MCF 10A (cell line): ENCODE data around the gene CCDC85C. TPM values are rescaled to one million over a fixed set of nuclear protein-coding genes. Genes with fewer than 3 reads are reported as not detected.

Experiments used
- BruUV-seq: library from RNA; stranded (reverse); fragments of 400-500 nt; replicated peaks from 2 replicates; lab custom pipeline; 2021; lab: Mats Ljungman, UMichigan
- CTCF ChIA-PET: fragments of 300-600 bp; sonication (Branson Sonifier 250); formaldehyde crosslinking; extraction: SDS; loops from one replicate; lab custom pipeline; 2021; ENCODE audit warnings: antibody characterized with exemption, inconsistent platforms; lab: Yijun Ruan, JAX
- POLR2A ChIA-PET: fragments of 300-600, 350-650 bp; sonication (Branson Sonifier 250); formaldehyde crosslinking; extraction: SDS; loops from one replicate; lab custom pipeline; 2020; ENCODE audit warnings: antibody characterized with exemption, inconsistent platforms; lab: Yijun Ruan, JAX
- DNase-seq: peaks from one replicate; pipeline ENCODE4 v3.0.0-alpha.2; 2018; ENCODE audit not compliant: unreplicated experiment
- H3K27ac Mint-ChIP-seq: one replicate; pipeline ENCODE4 v1.8.0; 2022; ENCODE audit warnings: mild to moderate bottlenecking, low read depth, mixed read lengths; ENCODE audit not compliant: unreplicated experiment
- H3K27me3 Mint-ChIP-seq: one replicate; pipeline ENCODE4 v1.8.0; 2022; ENCODE audit warnings: mixed read lengths; ENCODE audit not compliant: insufficient read depth, unreplicated experiment
- H3K36me3 Mint-ChIP-seq: one replicate; pipeline ENCODE4 v1.8.0; 2022; ENCODE audit warnings: mild to moderate bottlenecking, moderate library complexity, mixed read lengths; ENCODE audit not compliant: insufficient read depth, unreplicated experiment
- H3K4me1 Mint-ChIP-seq: one replicate; pipeline ENCODE4 v1.8.0; 2022; ENCODE audit warnings: mixed read lengths; ENCODE audit not compliant: insufficient read depth, unreplicated experiment
- H3K4me3 Mint-ChIP-seq: one replicate; pipeline ENCODE4 v1.8.0; 2022; ENCODE audit warnings: mild to moderate bottlenecking, moderate library complexity, mixed read lengths; ENCODE audit not compliant: unreplicated experiment
- H3K9me3 Mint-ChIP-seq: one replicate; pipeline ENCODE4 v1.8.0; 2022; ENCODE audit warnings: mixed read lengths; ENCODE audit not compliant: unreplicated experiment
- CTCF ChIP-seq: fragments of 200-600 bp; IDR thresholded peaks from one replicate; pipeline ENCODE4 v1.8.0; 2022; ENCODE audit warnings: antibody characterized with exemption, mild to moderate bottlenecking; ENCODE audit not compliant: unreplicated experiment
- intact Hi-C: fragments of 100-400 bp; cut with micrococcal nuclease; formaldehyde crosslinking; loops from 2 replicates; pipeline ENCODE4 v1.14.1; 2022
- total RNA-seq: library from RNA; stranded (reverse); gene quantifications from 2 replicates; pipeline ENCODE4 v1.2.3, GENCODE V29; 2022

The CCDC85C gene
- total RNA-seq, 1 experiment from 2014 or later: 29.9 TPM

- no peak for TF ChIP-seq CTCF
- no TSS peak for BruUV-seq
- H3K4me1 Mint-ChIP-seq: peaks cover 4% of the 10 kb centered on the region
- no peaks in the 10 kb centered on the region for H3K9me3 Mint-ChIP-seq
- no peak overlapping the region for H3K27ac Mint-ChIP-seq
- no peak for DNase-seq
- H3K27me3 Mint-ChIP-seq: no peaks in the 10 kb centered on the region
- no peaks in the 10 kb centered on the region for H3K36me3 Mint-ChIP-seq
- no peak overlapping the region for H3K4me3 Mint-ChIP-seq
- ChIA-PET CTCF (interaction anchor here (1.7 kb wide), 1 partner anchor 11 kb away, joined by 6 read pairs; no protein-coding TSS in a partner anchor), POLR2A (interaction anchor here (1.1 kb wide), 1 partner anchor 136 kb away, joined by 4 read pairs; the partner anchor contains the start of genes CCNK and SETD3)
- intact Hi-C loops: no loop called here
Observed at GRCh38 chr14:99616832-99617800, 13.1 kb upstream of the CCDC85C start.

GRCh38 chr14:99615497-99616157 is 11.6 kb upstream of the CCDC85C start:
- ChIA-PET CTCF (no interaction called here), POLR2A (interaction anchor here (0.6 kb wide), 1 partner anchor 908 kb away, joined by 3 read pairs; no protein-coding TSS in a partner anchor)
- Mint-ChIP-seq H3K4me3 (no peak overlapping the region), H3K27me3 (no peaks in the 10 kb centered on the region), H3K9me3 (no peaks in the 10 kb centered on the region), H3K4me1 (peaks cover 8% of the 10 kb centered on the region), H3K36me3 (no peaks in the 10 kb centered on the region), H3K27ac (no peak overlapping the region)
- DNase-seq: no peak
- TF ChIP-seq CTCF: no peak
- intact Hi-C loops: no loop called here
- BruUV-seq: no TSS peak

DNA sequence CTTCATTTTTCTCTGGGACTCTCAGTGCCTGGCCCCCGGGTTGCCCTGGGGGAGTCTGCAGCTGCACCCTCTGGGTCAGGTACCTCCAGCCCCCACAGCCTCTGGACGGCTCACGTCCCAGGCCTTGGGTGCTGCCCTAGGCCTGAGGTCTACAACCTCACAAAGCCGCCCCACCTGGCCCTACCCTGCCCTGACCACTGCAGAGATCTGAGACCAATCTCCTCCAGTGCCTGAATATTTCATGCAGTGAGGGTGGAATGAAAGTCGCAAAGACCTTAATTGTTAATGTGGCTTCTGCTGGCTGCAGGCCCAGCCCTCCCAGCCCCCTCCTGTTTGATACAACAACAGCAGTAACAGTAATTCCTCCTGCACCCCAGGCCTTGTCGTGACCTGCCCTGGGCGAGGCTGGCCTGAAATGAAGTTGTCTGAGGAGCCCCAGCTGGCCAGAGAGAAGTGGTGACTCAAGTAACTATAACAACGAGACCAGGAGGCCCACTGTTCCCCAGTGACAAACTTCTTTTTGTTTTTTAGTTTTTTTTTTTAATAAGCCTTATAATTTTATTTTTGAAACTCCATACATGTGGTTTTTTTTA is 8.8 kb upstream of the CCDC85C start:
- ChIA-PET POLR2A (interaction anchor here (1.1 to 1.4 kb wide), 4 partner anchors 9 to 95 kb away, joined by 3 to 8 read pairs (median 5); partner anchors contain the start of gene CCDC85C), CTCF (interaction anchor here (1.1 to 1.2 kb wide), 2 partner anchors 15 to 16 kb away, joined by 3 to 7 read pairs; no protein-coding TSS in a partner anchor)
- no peaks in the 10 kb centered on the region for H3K27me3 Mint-ChIP-seq
- no peaks in the 10 kb centered on the region for H3K36me3 Mint-ChIP-seq
- no TSS peak for BruUV-seq
- no peak overlapping the region for H3K4me3 Mint-ChIP-seq
- TF ChIP-seq CTCF: no peak
- intact Hi-C loops: no loop called here
- H3K4me1 Mint-ChIP-seq: peaks cover 8% of the 10 kb centered on the region
- DNase-seq: peak; percentile 73
- peak overlapping the region; percentile 75 for H3K27ac Mint-ChIP-seq
- H3K9me3 Mint-ChIP-seq: no peaks in the 10 kb centered on the region
